Midbrain (tissue), 1 donor: Measurements from ENCODE around the gene SMAD4.
A peak's percentile ranks its signal among the peaks of the same experiment; 100 is the strongest.
"Not testable (repeated sequence)": the region's sequence is repeated elsewhere in the genome, so short reads cannot be mapped to it uniquely, and the experiment has no call there.

ENCODE experiments used
- DNase-seq: peaks from one replicate; lab custom pipeline; 2025; lab: John Stamatoyannopoulos, UW

The SMAD4 gene

GRCh38 chr18:51029694-51030536 lies at the start of gene SMAD4:
SMAD4 (plus strand) TSS chr18:51030213; CDS start chr18:51047047, 16,834 bp downstream.
- peak; percentile 97 for DNase-seq

GRCh38 chr18:50981381-50981780 lies 48.6 kb upstream of the SMAD4 start:
- DNase-seq = no peak

GRCh38 chr18:50982086-50982801 lies 47.8 kb upstream of the SMAD4 start:
- no peak for DNase-seq

GRCh38 chr18:50982802-50983179 lies 47.2 kb upstream of the SMAD4 start:
- no peak for DNase-seq

- DNase-seq = no peak
Observed at GRCh38 chr18:50986360-50987087, 43.5 kb upstream of the SMAD4 start.

- DNase-seq = no peak
Observed at GRCh38 chr18:50987261-50987660, 42.8 kb upstream of the SMAD4 start.

- no peak for DNase-seq
Observed at GRCh38 chr18:50989711-50990110, 40.3 kb upstream of the SMAD4 start.

GRCh38 chr18:50992351-50992762 lies 37.7 kb upstream of the SMAD4 start:
- DNase-seq = no peak

GRCh38 chr18:50994031-50994430 lies 36.0 kb upstream of the SMAD4 start:
- DNase-seq = no peak

- not testable (repeated sequence) for DNase-seq
Observed at GRCh38 chr18:51003174-51003573, 26.8 kb upstream of the SMAD4 start.

- DNase-seq = no peak
Observed at GRCh38 chr18:51006061-51006818, 23.8 kb upstream of the SMAD4 start.

- no peak for DNase-seq
Observed at GRCh38 chr18:51006948-51007789, 22.8 kb upstream of the SMAD4 start.

GRCh38 chr18:51007790-51008139 lies 22.2 kb upstream of the SMAD4 start:
- DNase-seq = no peak

- DNase-seq = no peak
Observed at GRCh38 chr18:51009072-51009471, 20.9 kb upstream of the SMAD4 start.

- no peak for DNase-seq
Observed at GRCh38 chr18:51010218-51010617, 19.8 kb upstream of the SMAD4 start.

GRCh38 chr18:51011709-51012108 lies 18.3 kb upstream of the SMAD4 start:
- no peak for DNase-seq

- DNase-seq = no peak
Observed at GRCh38 chr18:51012441-51012840, 17.6 kb upstream of the SMAD4 start.

GRCh38 chr18:51013259-51013658 lies 16.8 kb upstream of the SMAD4 start:
- DNase-seq = no peak

- DNase-seq = no peak
Observed at GRCh38 chr18:51017140-51017879, 12.7 kb upstream of the SMAD4 start.

- no peak for DNase-seq
Observed at GRCh38 chr18:51020536-51020935, 9.5 kb upstream of the SMAD4 start.
